Central memory CD8-positive, alpha-beta T cell (primary cell): ENCODE data around the gene FBXW2.
"Not testable (repeated sequence)": the region's sequence is repeated elsewhere in the genome, so short reads cannot be mapped to it uniquely, and the experiment has no call there.

Experiments used
- ATAC-seq: fragments of 150-1000 bp; cut with Tn5 transposase; replicated peaks from 2 replicates; pipeline ENCODE4 v1.10.0; 2022; ENCODE audit warnings: mild to moderate bottlenecking, moderate FRiP score, moderate number of reproducible peaks; ENCODE audit not compliant: poor library complexity, severe bottlenecking; ENCODE audit errors: extremely low read depth
- DNase-seq, 2 donors: peaks; one replicate each; pipeline ENCODE4 v3.0.0; 2021; ENCODE audit warnings: low spot score in 2 of 2
- H3K27ac Mint-ChIP-seq: one replicate; pipeline ENCODE4 v1.8.0; 2022; ENCODE audit warnings: low read depth, mild to moderate bottlenecking, moderate library complexity, mixed read lengths
- H3K27me3 Mint-ChIP-seq: one replicate; pipeline ENCODE4 v1.8.0; 2022; ENCODE audit warnings: mixed read lengths
- H3K36me3 Mint-ChIP-seq: one replicate; pipeline ENCODE4 v1.8.0; 2022; ENCODE audit warnings: mild to moderate bottlenecking, moderate library complexity, mixed read lengths; ENCODE audit not compliant: insufficient read depth
- H3K4me1 Mint-ChIP-seq: one replicate; pipeline ENCODE4 v1.8.0; 2022; ENCODE audit warnings: mixed read lengths
- H3K4me3 Mint-ChIP-seq: one replicate; pipeline ENCODE4 v1.8.0; 2022; ENCODE audit warnings: mild to moderate bottlenecking, moderate library complexity, mixed read lengths
- H3K9me3 Mint-ChIP-seq: one replicate; pipeline ENCODE4 v1.8.0; 2022; ENCODE audit warnings: mixed read lengths

Gene FBXW2

GRCh38 chr9:120755810-120756434 is 37.3 kb downstream of the FBXW2 start:
- no peaks in the 10 kb centered on the region for H3K4me1 Mint-ChIP-seq
- H3K9me3 Mint-ChIP-seq = no peaks in the 10 kb centered on the region
- DNase-seq (peak; percentile 60 to 62), ATAC-seq (no peak)
- H3K4me3 Mint-ChIP-seq = no peak overlapping the region
- no peaks in the 10 kb centered on the region for H3K27me3 Mint-ChIP-seq
- H3K36me3 Mint-ChIP-seq = peaks cover 9% of the 10 kb centered on the region
- no peak overlapping the region for H3K27ac Mint-ChIP-seq

DNA sequence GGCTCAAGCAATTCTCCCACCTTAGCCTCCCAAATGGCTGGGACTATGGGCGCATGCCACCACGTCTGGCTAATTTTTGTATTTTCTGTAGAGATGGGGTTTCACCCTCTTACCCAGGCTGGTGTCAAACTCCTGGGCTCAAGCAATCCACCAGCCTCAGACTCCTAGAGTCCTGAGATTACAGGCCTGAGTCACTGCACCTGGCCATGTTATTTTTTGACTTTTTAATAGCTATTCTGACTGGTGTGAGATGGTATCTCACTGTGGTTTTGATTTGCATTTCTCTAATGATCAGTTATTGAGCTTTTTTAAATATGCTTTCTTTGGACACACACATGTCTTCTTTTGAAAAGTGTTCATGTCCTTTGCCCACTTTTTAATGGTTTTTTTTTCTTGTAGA is 38.2 kb downstream of the FBXW2 start:
- H3K4me1 Mint-ChIP-seq = no peaks in the 10 kb centered on the region
- no peak overlapping the region for H3K27ac Mint-ChIP-seq
- DNase-seq = no peak
- ATAC-seq = no peak
- peaks cover 4% of the 10 kb centered on the region for H3K36me3 Mint-ChIP-seq
- no peak overlapping the region for H3K4me3 Mint-ChIP-seq
- H3K9me3 Mint-ChIP-seq = no peaks in the 10 kb centered on the region
- H3K27me3 Mint-ChIP-seq = no peaks in the 10 kb centered on the region

GRCh38 chr9:120750421-120750820 is 42.8 kb downstream of the FBXW2 start:
- ATAC-seq (no peak), DNase-seq (no peak)
- peaks cover 5% of the 10 kb centered on the region for H3K36me3 Mint-ChIP-seq
- no peaks in the 10 kb centered on the region for H3K4me1 Mint-ChIP-seq
- H3K27me3 Mint-ChIP-seq = no peaks in the 10 kb centered on the region
- no peak overlapping the region for H3K4me3 Mint-ChIP-seq
- no peak overlapping the region for H3K27ac Mint-ChIP-seq
- H3K9me3 Mint-ChIP-seq = no peaks in the 10 kb centered on the region

DNA sequence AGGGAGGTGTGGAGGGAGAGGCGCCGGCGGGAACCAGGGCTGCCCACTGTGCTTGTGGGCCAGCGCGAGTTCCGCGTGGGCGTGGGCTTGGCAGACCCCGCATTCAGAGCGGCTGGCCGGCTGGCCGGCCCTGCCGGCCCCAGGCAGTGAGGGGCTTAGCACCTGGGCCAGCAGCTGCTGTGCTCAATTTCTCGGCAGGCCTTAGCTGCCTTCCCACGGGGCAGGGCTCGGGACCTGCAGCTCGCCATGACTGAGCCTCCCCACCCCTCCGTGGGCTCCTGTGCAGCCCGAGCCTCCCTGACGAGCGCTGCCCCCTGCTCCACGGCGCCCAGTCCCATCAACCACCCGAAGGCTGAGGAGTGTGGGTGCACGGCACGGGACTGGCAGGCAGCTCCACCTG is 46.9 kb downstream of the FBXW2 start:
- not testable (repeated sequence) for H3K36me3 Mint-ChIP-seq, H3K27me3 Mint-ChIP-seq, ATAC-seq, H3K9me3 Mint-ChIP-seq, H3K27ac Mint-ChIP-seq, DNase-seq, H3K4me1 Mint-ChIP-seq, H3K4me3 Mint-ChIP-seq

- Mint-ChIP-seq H3K9me3 (no peaks in the 10 kb centered on the region), H3K36me3 (peaks cover 7% of the 10 kb centered on the region), H3K27me3 (no peaks in the 10 kb centered on the region), H3K4me1 (no peaks in the 10 kb centered on the region), H3K4me3 (no peak overlapping the region), H3K27ac (no peak overlapping the region)
- no peak for ATAC-seq
- no peak for DNase-seq
Measured at GRCh38 chr9:120745278-120745677, 47.9 kb downstream of the FBXW2 start.

DNA sequence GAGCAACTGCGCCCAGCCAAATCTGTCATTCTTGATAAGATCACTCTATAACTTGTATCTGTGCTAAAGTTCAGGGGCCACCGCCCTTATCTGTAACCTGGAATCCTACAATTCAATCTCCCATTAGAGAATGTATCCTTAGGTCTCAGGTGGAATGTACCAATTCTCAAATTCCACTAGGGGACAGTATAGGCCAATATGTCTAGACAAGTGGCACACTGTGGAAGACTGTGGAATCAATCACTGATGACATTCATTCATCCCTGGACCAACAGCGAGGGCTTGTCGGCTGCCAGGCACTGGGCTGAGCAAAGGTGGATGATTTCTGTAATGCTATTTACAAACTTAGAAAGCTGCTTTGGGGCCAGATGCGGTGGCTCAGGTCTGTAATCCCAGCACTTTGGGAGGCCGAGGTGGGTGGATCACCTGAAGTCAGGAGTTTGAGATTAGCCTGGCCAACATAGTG is 50.2 kb downstream of the FBXW2 start:
- H3K4me1 Mint-ChIP-seq = no peaks in the 10 kb centered on the region
- H3K4me3 Mint-ChIP-seq = no peak overlapping the region
- no peak for ATAC-seq
- no peaks in the 10 kb centered on the region for H3K9me3 Mint-ChIP-seq
- H3K27me3 Mint-ChIP-seq = no peaks in the 10 kb centered on the region
- H3K36me3 Mint-ChIP-seq = peaks cover 5% of the 10 kb centered on the region
- H3K27ac Mint-ChIP-seq = no peak overlapping the region
- no peak for DNase-seq

DNA sequence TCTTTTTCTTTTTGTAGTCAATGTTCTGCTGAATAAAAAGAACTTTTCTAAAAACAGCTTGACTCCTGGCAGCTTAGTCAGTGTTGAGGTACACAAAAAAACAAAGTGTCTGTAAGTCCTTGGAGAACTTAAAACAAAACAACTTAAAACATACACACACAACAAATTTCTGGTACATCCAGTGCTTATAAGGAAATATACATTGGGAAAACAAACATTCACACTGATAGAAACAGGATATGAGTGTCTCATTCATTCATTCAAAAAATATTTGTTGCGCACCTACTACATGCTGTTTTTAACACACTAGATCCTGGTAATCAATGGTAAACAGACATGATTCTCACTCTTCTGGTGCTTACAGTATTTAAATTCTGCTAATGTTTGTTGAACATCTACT is 51.5 kb downstream of the FBXW2 start:
- peaks cover 2% of the 10 kb centered on the region for H3K36me3 Mint-ChIP-seq
- ATAC-seq (no peak), DNase-seq (no peak)
- H3K4me1 Mint-ChIP-seq = no peaks in the 10 kb centered on the region
- H3K9me3 Mint-ChIP-seq = no peaks in the 10 kb centered on the region
- H3K27me3 Mint-ChIP-seq = no peaks in the 10 kb centered on the region
- H3K4me3 Mint-ChIP-seq = no peak overlapping the region
- H3K27ac Mint-ChIP-seq = no peak overlapping the region

DNA sequence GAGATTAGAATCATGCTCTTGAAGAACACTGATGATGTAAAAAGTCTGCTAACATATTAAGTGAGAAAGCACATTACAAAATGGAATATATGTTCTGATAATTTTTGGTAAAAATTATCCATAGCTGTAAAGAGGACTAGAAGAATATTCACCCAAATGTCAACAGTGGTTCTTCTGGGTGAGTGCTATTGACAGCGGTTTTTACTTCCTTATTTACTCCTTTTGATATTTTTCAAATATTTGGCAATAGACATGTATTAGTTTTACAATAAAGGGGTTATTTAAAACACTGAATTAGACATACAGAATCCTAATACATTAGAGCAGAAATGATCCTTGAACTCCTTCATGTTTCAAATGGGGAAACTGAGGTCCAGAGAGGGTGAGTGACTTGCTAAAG is 52.0 kb downstream of the FBXW2 start:
- H3K36me3 Mint-ChIP-seq = peaks cover 2% of the 10 kb centered on the region
- H3K4me3 Mint-ChIP-seq = no peak overlapping the region
- no peaks in the 10 kb centered on the region for H3K9me3 Mint-ChIP-seq
- no peak for DNase-seq
- no peak for ATAC-seq
- no peak overlapping the region for H3K27ac Mint-ChIP-seq
- no peaks in the 10 kb centered on the region for H3K27me3 Mint-ChIP-seq
- no peaks in the 10 kb centered on the region for H3K4me1 Mint-ChIP-seq

DNA sequence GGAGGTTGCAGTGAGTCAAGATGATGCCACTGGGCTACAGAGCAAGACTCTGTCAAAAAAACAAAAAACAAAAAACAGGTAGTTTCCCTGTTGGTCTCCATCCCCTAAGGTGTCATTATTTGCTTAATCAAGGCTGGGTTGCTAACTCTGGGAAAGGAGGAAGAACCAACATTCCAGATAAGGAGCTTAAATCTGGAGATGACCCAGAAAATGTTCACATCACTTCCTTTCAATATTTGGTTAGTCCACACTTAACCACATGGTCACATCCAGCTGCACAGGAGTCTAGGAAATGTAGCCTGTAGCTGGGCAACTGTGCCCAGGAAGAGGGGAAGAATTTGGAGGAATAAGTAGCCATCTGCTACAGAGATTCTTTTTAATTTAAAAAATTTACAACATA is 53.1 kb downstream of the FBXW2 start:
- Mint-ChIP-seq H3K27me3 (no peaks in the 10 kb centered on the region), H3K9me3 (no peaks in the 10 kb centered on the region), H3K27ac (no peak overlapping the region), H3K4me1 (no peaks in the 10 kb centered on the region), H3K4me3 (no peak overlapping the region), H3K36me3 (no peaks in the 10 kb centered on the region)
- DNase-seq (no peak), ATAC-seq (no peak)

DNA sequence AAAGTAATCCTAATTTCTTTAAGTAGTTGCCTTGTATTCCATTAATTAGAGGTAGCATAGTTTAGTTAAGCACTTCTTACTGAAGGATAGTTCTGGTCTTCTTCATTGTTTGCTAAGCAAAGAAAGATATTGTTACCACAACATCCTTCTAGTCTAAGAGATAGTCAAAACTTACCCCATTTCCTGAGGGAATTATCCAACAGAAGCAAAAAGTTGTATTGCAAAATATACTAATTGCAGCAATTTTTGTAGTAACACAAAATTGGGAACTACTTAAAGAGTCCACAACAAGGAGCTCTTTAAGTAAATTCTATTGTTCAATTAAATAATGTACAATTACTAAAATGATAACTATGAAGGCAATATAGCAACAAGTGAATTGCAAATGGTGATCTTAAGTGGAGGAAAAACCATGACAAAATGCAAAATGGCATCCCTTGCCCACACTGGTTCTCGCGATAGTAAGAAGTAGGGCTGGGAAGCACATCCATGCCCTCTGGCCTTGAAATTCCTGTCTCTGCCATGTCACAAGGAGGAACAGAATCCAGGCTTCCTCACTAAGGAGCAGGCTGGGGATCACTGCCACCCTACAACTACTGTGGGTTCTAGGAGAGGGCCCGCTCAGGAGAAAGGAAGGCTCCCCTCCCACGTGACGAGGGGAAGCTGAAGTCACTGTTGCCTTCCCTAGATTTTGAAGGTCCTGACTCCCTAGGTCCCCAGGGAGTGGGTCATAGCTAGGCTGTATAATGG is 55.6 kb downstream of the FBXW2 start:
- H3K27me3 Mint-ChIP-seq = no peaks in the 10 kb centered on the region
- no peak overlapping the region for H3K4me3 Mint-ChIP-seq
- no peaks in the 10 kb centered on the region for H3K9me3 Mint-ChIP-seq
- H3K4me1 Mint-ChIP-seq = no peaks in the 10 kb centered on the region
- H3K27ac Mint-ChIP-seq = no peak overlapping the region
- H3K36me3 Mint-ChIP-seq = no peaks in the 10 kb centered on the region
- no peak for DNase-seq
- no peak for ATAC-seq

DNA sequence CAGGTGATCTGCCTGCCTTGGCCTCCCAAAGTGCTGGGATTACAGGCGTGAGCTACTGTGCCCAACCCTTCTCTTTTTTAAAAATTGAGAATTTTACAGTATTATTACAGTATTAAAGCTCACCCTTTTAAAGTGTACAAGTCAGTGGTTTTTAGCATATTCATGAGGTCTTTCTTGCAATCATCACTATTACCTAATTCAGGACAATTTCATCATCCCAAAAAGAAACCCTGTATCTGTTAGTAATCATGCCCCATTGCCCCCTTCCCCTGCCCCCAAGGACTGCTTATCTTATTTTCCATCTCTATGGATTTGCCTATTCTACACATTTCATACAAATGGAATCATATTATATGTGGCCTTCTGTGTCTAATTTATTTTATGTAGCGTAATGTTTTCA is 56.3 kb downstream of the FBXW2 start:
- Mint-ChIP-seq H3K27ac (no peak overlapping the region), H3K27me3 (no peaks in the 10 kb centered on the region), H3K4me3 (no peak overlapping the region), H3K36me3 (no peaks in the 10 kb centered on the region), H3K4me1 (no peaks in the 10 kb centered on the region), H3K9me3 (no peaks in the 10 kb centered on the region)
- ATAC-seq (no peak), DNase-seq (no peak)

DNA sequence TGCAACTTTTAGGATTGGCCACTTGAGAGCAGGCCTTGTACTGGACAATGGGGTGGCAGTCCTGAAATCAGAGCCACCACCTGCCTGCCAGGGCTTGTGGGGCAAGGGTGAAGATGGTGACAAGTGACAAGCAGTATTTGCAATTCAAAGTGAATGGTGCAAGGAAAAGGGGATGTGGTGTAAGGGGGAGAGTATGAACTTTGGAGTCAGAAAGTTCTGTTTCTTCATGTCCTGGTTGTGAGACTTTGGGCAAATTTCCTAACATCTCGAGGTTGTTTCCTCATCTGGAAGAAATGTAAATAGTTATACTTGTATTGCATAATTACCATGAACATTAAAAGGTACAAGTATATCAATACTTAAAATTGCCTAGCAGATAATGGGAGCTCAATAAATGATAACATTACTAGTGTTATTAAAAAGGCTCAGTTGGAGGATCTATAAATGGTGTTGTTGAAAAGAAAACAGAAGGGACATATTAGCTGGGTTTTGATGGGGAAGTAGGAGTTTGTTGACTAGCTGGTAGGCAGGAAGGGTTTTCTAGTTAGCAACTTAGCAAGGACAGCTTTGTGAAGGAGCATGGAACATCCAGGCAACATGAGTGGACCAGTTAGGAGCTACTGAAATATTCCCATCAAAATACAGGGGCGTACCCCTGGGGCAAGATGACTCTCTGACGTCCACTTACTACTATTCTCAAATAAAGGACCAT is 57.6 kb downstream of the FBXW2 start:
- H3K27ac Mint-ChIP-seq = no peak overlapping the region
- no peak for DNase-seq
- ATAC-seq = no peak
- no peaks in the 10 kb centered on the region for H3K9me3 Mint-ChIP-seq
- H3K27me3 Mint-ChIP-seq = no peaks in the 10 kb centered on the region
- no peaks in the 10 kb centered on the region for H3K36me3 Mint-ChIP-seq
- H3K4me1 Mint-ChIP-seq = no peaks in the 10 kb centered on the region
- H3K4me3 Mint-ChIP-seq = no peak overlapping the region
